ENCODE measurements around the gene BICDL2. TPM values are rescaled to one million over a fixed set of nuclear protein-coding genes. Genes with fewer than 3 reads are reported as not detected.

Gene BICDL2
- total and polyA plus RNA-seq, 2 experiments from 2014 or later = not detected

GRCh38 chr16:3042376-3042775, 5.6 kb upstream of the BICDL2 start:
- Histone ChIP-seq H3K9me3 (ENCODE audit: low read depth) (no peaks in the 10 kb centered on the region), H3K27me3 (peaks cover 85% of the 10 kb centered on the region), H3K27ac (no peak overlapping the region), H3K36me3 (no peaks in the 10 kb centered on the region), H3K4me1 (ENCODE audit: low read depth) (no peaks in the 10 kb centered on the region), H3K4me3 (no peak overlapping the region)
- no peak for DNase-seq (ENCODE audit: low read depth in 1 of 2, low spot score in 1 of 2)
- TF ChIP-seq, protein P1, sequence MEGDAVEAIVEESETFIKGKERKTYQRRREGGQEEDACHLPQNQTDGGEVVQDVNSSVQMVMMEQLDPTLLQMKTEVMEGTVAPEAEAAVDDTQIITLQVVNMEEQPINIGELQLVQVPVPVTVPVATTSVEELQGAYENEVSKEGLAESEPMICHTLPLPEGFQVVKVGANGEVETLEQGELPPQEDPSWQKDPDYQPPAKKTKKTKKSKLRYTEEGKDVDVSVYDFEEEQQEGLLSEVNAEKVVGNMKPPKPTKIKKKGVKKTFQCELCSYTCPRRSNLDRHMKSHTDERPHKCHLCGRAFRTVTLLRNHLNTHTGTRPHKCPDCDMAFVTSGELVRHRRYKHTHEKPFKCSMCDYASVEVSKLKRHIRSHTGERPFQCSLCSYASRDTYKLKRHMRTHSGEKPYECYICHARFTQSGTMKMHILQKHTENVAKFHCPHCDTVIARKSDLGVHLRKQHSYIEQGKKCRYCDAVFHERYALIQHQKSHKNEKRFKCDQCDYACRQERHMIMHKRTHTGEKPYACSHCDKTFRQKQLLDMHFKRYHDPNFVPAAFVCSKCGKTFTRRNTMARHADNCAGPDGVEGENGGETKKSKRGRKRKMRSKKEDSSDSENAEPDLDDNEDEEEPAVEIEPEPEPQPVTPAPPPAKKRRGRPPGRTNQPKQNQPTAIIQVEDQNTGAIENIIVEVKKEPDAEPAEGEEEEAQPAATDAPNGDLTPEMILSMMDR (IDR thresholded peaks at IDR 0.05; ENCODE audit: low read depth, low read length) = no peak

DNA sequence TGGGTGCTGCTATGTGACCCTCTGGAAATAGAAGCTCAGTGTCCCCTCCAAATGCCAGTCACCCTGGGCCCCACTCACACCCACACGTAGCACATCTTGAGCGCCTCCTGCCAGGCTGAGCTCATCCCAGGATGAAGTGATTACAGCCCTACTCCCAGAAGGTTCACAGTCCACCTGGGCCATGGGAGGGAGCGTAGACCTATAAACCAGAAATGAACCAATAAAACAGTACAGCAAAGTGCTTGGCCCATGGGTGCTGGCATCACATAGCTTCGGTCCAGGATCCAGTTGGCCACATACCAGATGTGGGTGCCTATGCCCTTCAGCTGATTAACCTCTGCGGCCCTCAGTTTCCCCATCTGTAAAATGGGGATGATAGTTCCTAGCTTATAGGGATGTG, 2.2 kb upstream of the BICDL2 start:
- Histone ChIP-seq H3K27ac (no peak overlapping the region), H3K36me3 (no peaks in the 10 kb centered on the region), H3K27me3 (peaks cover 85% of the 10 kb centered on the region), H3K4me3 (no peak overlapping the region), H3K4me1 (ENCODE audit: low read depth) (no peaks in the 10 kb centered on the region), H3K9me3 (ENCODE audit: low read depth) (no peaks in the 10 kb centered on the region)
- TF ChIP-seq, protein P1 (IDR thresholded peaks at IDR 0.05; ENCODE audit: low read depth, low read length) = no peak
- DNase-seq (ENCODE audit: low read depth in 1 of 2, low spot score in 1 of 2) = no peak

DNA sequence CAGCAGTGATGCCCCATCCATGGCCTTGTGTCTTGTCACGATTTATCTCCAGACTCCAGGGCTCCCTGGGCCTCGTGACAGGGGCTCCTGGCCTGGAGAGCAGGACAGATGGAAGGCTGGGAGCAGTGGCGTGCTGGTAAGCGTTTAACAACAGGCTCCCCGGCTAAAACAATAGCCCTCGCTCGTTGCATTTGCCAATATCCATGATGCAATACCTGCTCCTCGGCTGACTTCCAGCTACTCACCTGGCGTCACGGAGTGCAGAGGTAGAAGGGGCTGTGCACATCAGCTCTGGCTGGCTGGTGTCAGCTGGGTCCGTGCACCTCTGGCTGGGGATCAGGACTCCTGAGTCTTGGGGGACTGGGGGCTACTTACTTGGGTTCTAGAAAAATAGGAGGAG, 1.5 kb upstream of the BICDL2 start:
- TF ChIP-seq, protein P1 (IDR thresholded peaks at IDR 0.05; ENCODE audit: low read depth, low read length) = no peak
- H3K4me3 ChIP-seq = no peak overlapping the region
- DNase-seq (ENCODE audit: low read depth in 1 of 2, low spot score in 1 of 2) = no peak
- no peaks in the 10 kb centered on the region for H3K36me3 ChIP-seq
- no peaks in the 10 kb centered on the region for H3K4me1 ChIP-seq (ENCODE audit: low read depth)
- no peak overlapping the region for H3K27ac ChIP-seq
- no peaks in the 10 kb centered on the region for H3K9me3 ChIP-seq (ENCODE audit: low read depth)
- peaks cover 85% of the 10 kb centered on the region for H3K27me3 ChIP-seq

DNA sequence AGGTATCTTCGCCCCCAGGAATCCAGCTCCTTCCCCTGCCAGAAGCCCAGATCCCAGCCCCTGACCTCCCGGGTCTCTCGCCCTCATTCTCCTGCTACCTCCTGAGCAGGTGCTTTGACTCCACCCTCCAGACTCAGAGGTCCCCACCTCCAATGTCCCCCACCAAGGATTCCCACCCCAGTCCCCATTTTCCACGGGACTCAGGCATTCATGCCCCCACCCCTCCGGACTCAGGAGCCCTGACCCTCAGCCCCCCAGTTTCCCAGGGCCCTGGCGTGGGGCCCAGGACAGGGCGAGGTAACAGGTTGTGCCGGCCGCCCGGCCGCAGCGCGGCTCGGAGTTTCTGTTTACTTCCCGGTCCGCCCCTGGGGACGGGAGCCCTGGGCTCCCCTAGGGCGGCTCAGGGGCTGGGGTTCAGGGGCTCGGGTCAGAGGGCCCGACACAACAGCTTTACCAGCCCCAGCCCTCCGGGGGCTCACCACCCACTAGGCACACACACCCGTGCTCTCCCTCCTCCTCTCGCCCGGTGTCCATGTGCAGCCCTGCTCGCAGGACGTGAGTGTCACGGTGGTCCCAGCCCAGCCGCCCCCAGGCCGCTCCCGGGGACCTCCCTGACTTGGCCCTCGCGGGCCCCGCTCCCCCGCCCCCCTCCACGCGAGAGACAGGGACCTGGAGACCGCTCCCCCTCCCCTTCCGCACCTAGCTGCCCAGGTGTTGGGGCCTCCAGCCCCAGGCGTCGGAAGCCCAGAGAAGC, 595 bp downstream of the BICDL2 start:
- no peak for DNase-seq (ENCODE audit: low read depth in 1 of 2, low spot score in 1 of 2)

DNA sequence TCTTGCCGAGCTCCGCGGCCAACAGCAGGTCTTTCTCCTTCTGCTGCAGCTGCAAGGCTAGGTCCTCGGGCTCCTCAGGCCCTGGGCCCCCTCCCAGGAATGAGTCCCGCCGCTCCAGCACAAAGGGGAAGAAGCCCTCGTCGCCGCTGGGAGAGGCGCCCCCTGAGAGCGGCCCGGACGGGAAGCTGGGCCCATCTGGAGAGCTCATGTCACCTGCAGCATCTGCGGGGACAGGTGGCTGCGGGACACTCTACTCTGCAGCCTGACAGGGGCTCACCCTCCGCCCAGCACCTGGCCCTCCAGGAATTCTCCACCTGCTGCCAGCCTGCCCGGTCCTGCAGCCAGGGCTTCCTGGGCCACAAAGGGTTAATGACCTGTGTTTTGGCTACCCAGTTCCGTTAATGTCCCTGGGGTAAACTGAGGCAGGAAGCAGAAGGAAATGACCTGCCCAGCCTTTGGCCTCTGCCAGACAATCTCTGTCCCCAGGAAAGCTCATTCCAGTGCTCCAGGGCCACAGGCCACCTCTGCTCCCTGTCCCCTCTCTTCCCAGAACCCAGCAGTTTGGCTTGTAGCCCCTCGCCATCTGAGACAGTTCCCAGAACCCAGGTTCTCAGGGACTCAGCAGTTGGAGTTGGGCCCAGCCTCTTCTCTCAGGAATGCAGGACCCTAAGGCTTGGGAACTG, 1.3 kb downstream of the BICDL2 start:
- Histone ChIP-seq H3K36me3 (no peaks in the 10 kb centered on the region), H3K9me3 (ENCODE audit: low read depth) (no peaks in the 10 kb centered on the region), H3K4me1 (ENCODE audit: low read depth) (no peaks in the 10 kb centered on the region), H3K27me3 (peaks cover 82% of the 10 kb centered on the region), H3K27ac (no peak overlapping the region), H3K4me3 (no peak overlapping the region)
- no peak for DNase-seq (ENCODE audit: low read depth in 1 of 2, low spot score in 1 of 2)
- TF ChIP-seq, protein P1 (IDR thresholded peaks at IDR 0.05; ENCODE audit: low read depth, low read length) = no peak

More for the DNA sequence above, 595 bp downstream of the BICDL2 start:
- no peak overlapping the region for H3K27ac ChIP-seq
- no peaks in the 10 kb centered on the region for H3K4me1 ChIP-seq (ENCODE audit: low read depth)
- H3K36me3 ChIP-seq = no peaks in the 10 kb centered on the region
- H3K27me3 ChIP-seq = peaks cover 86% of the 10 kb centered on the region
- no peaks in the 10 kb centered on the region for H3K9me3 ChIP-seq (ENCODE audit: low read depth)
- TF ChIP-seq, protein P1 (IDR thresholded peaks at IDR 0.05; ENCODE audit: low read depth, low read length) = no peak
- H3K4me3 ChIP-seq = no peak overlapping the region

Measured in cardiac muscle cell (in vitro differentiated cells and primary cell).